ENCODE results near the gene SLC25A11.

- no peak for TF ChIP-seq CTCF (IDR thresholded peaks at IDR 0.05; ENCODE audit: poor library complexity)
- no peak for TF ChIP-seq EZH2phosphoT487 (IDR thresholded peaks at IDR 0.05; ENCODE audit: low read depth, severe bottlenecking, unreplicated experiment)
Observed at GRCh38 chr17:4956493-4957061, 16.7 kb upstream of the SLC25A11 start.
